Activated CD8-positive, alpha-beta T cell treated with anti-CD3 and anti-CD28 coated beads for 36 hours (primary cell): ENCODE measurements around the gene ZNF469. TPM values are rescaled to one million over a fixed set of nuclear protein-coding genes. Genes with fewer than 3 reads are reported as not detected.

Experiments
- ATAC-seq: fragments of 200-7000 bp; cut with Tn5 transposase; one replicate; pipeline ENCODE4 v1.10.0; 2021; ENCODE audit warnings: mild to moderate bottlenecking, moderate library complexity
- CTCF ChIA-PET: fragments of 350-600 bp; sonication (Branson Sonifier 250); formaldehyde crosslinking; loops from one replicate; lab custom pipeline; 2021; ENCODE audit warnings: antibody characterized with exemption; lab: Charles Lee
- POLR2A ChIA-PET: fragments of 350-600 bp; sonication (Branson Sonifier 250); formaldehyde crosslinking; loops from one replicate; lab custom pipeline; 2021; ENCODE audit warnings: antibody characterized with exemption; lab: Charles Lee
- DNase-seq: peaks from one replicate; pipeline ENCODE4 v3.0.0-alpha.2; 2020
- H3K27ac Mint-ChIP-seq: one replicate; pipeline ENCODE4 v1.8.0; 2021; ENCODE audit warnings: mild to moderate bottlenecking, mixed read lengths
- H3K27me3 Mint-ChIP-seq: one replicate; pipeline ENCODE4 v1.8.0; 2021; ENCODE audit warnings: mixed read lengths
- H3K36me3 Mint-ChIP-seq: one replicate; pipeline ENCODE4 v1.8.0; 2021; ENCODE audit warnings: low read depth, mixed read lengths
- H3K4me1 Mint-ChIP-seq: one replicate; pipeline ENCODE4 v1.8.0; 2021; ENCODE audit warnings: low read depth, mixed read lengths
- H3K4me3 Mint-ChIP-seq: one replicate; pipeline ENCODE4 v1.8.0; 2021; ENCODE audit warnings: mild to moderate bottlenecking, moderate library complexity, mixed read lengths
- H3K9me3 Mint-ChIP-seq: one replicate; pipeline ENCODE4 v1.8.0; 2021; ENCODE audit warnings: mixed read lengths
- CTCF ChIP-seq: fragments of 200-600 bp; IDR thresholded peaks from one replicate; pipeline ENCODE4 v1.8.0; 2022; ENCODE audit warnings: antibody characterized with exemption, mild to moderate bottlenecking
- intact Hi-C: fragments of 100-400 bp; cut with micrococcal nuclease; formaldehyde crosslinking; loops from one replicate; pipeline ENCODE4 v1.10.0; 2022
- total RNA-seq, 2 experiments: library from RNA; stranded (reverse); gene quantifications; one replicate each; pipeline ENCODE4 v1.2.3, GENCODE V29; 2021

Gene ZNF469
- total RNA-seq, 2 experiments from 2014 or later = 0.45 to 0.56 TPM

- POLR2A ChIA-PET = no interaction called here
- intact Hi-C loops = no loop called here
- no peak for ATAC-seq
- no peak overlapping the region for H3K4me3 Mint-ChIP-seq
- DNase-seq = no peak
- CTCF ChIA-PET = interaction anchor here (1.0 kb wide), 1 partner anchor 47 kb away, joined by 3 read pairs; no protein-coding TSS in a partner anchor
- no peak for TF ChIP-seq CTCF
- H3K27me3 Mint-ChIP-seq = peaks cover 9% of the 10 kb centered on the region
- H3K9me3 Mint-ChIP-seq = no peaks in the 10 kb centered on the region
- H3K27ac Mint-ChIP-seq = no peak overlapping the region
- H3K4me1 Mint-ChIP-seq = no peaks in the 10 kb centered on the region
- H3K36me3 Mint-ChIP-seq = no peaks in the 10 kb centered on the region
Observed at GRCh38 chr16:88390735-88391134, 8.0 kb downstream of the ZNF469 start.

GRCh38 chr16:88391144-88391850 is 8.5 kb downstream of the ZNF469 start:
- H3K27ac Mint-ChIP-seq = no peak overlapping the region
- H3K4me3 Mint-ChIP-seq = no peak overlapping the region
- no peaks in the 10 kb centered on the region for H3K9me3 Mint-ChIP-seq
- H3K4me1 Mint-ChIP-seq = no peaks in the 10 kb centered on the region
- intact Hi-C loops = no loop called here
- peaks cover 5% of the 10 kb centered on the region for H3K27me3 Mint-ChIP-seq
- no peaks in the 10 kb centered on the region for H3K36me3 Mint-ChIP-seq
- ChIA-PET POLR2A (no interaction called here), CTCF (interaction anchor here (1.0 kb wide), 1 partner anchor 46 kb away, joined by 3 read pairs; no protein-coding TSS in a partner anchor)
- DNase-seq = no peak
- ATAC-seq = no peak
- no peak for TF ChIP-seq CTCF

GRCh38 chr16:88392111-88392510 is 9.4 kb downstream of the ZNF469 start:
- Mint-ChIP-seq H3K36me3 (no peaks in the 10 kb centered on the region), H3K27ac (no peak overlapping the region), H3K4me1 (no peaks in the 10 kb centered on the region), H3K27me3 (no peaks in the 10 kb centered on the region), H3K9me3 (no peaks in the 10 kb centered on the region), H3K4me3 (no peak overlapping the region)
- intact Hi-C loops = no loop called here
- DNase-seq (no peak), ATAC-seq (no peak)
- ChIA-PET CTCF (no interaction called here), POLR2A (no interaction called here)
- no peak for TF ChIP-seq CTCF

- H3K4me1 Mint-ChIP-seq = no peaks in the 10 kb centered on the region
- TF ChIP-seq CTCF = no peak
- ChIA-PET POLR2A (no interaction called here), CTCF (no interaction called here)
- ATAC-seq (no peak), DNase-seq (no peak)
- no peaks in the 10 kb centered on the region for H3K9me3 Mint-ChIP-seq
- H3K27ac Mint-ChIP-seq = no peak overlapping the region
- no peak overlapping the region for H3K4me3 Mint-ChIP-seq
- H3K36me3 Mint-ChIP-seq = no peaks in the 10 kb centered on the region
- no peaks in the 10 kb centered on the region for H3K27me3 Mint-ChIP-seq
- intact Hi-C loops = no loop called here
Observed at GRCh38 chr16:88392616-88393015, 9.9 kb downstream of the ZNF469 start.

GRCh38 chr16:88393034-88393433 is 10.3 kb downstream of the ZNF469 start:
- Mint-ChIP-seq H3K4me1 (no peaks in the 10 kb centered on the region), H3K4me3 (no peak overlapping the region), H3K9me3 (no peaks in the 10 kb centered on the region), H3K27me3 (no peaks in the 10 kb centered on the region), H3K27ac (no peak overlapping the region), H3K36me3 (no peaks in the 10 kb centered on the region)
- TF ChIP-seq CTCF = no peak
- POLR2A ChIA-PET = no interaction called here
- CTCF ChIA-PET = no interaction called here
- intact Hi-C loops = no loop called here
- no peak for ATAC-seq
- DNase-seq = no peak
